ENCODE measurements around the gene LRRTM4.

Gene LRRTM4

GRCh38 chr2:77336013-77336412 lies 186.2 kb downstream of the LRRTM4 start:
- Histone ChIP-seq H3K9me3 (ENCODE audit: control insufficient read depth, low read length) (no peaks in the 10 kb centered on the region), H3K4me1 (ENCODE audit: control insufficient read depth, insufficient read depth, low read length) (no peaks in the 10 kb centered on the region), H3K27ac (ENCODE audit: insufficient read depth, low read depth, low read length, poor library complexity, severe bottlenecking) (no peak overlapping the region), H3K27me3 (ENCODE audit: control insufficient read depth, insufficient read depth, low read length, poor library complexity, severe bottlenecking) (no peaks in the 10 kb centered on the region), H3K36me3 (ENCODE audit: control insufficient read depth, insufficient read depth, low read length) (no peaks in the 10 kb centered on the region), H3K4me3 (ENCODE audit: insufficient read depth, low read depth, low read length) (no peak overlapping the region)

GRCh38 chr2:77328134-77328931 lies 193.8 kb downstream of the LRRTM4 start:
- no peaks in the 10 kb centered on the region for H3K27me3 ChIP-seq (ENCODE audit: control insufficient read depth, insufficient read depth, low read length, poor library complexity, severe bottlenecking)
- H3K27ac ChIP-seq (ENCODE audit: insufficient read depth, low read depth, low read length, poor library complexity, severe bottlenecking): no peak overlapping the region
- H3K36me3 ChIP-seq (ENCODE audit: control insufficient read depth, insufficient read depth, low read length): no peaks in the 10 kb centered on the region
- H3K4me3 ChIP-seq (ENCODE audit: insufficient read depth, low read depth, low read length): no peak overlapping the region
- H3K9me3 ChIP-seq (ENCODE audit: control insufficient read depth, low read length): no peaks in the 10 kb centered on the region
- WGBS, 2 experiments: 73 to 75% methylated on average over 5 of the region's 5 CpGs
- peaks cover 6% of the 10 kb centered on the region for H3K4me1 ChIP-seq (ENCODE audit: control insufficient read depth, insufficient read depth, low read length)

- H3K36me3 ChIP-seq (ENCODE audit: control insufficient read depth, insufficient read depth, low read length): no peaks in the 10 kb centered on the region
- H3K4me3 ChIP-seq (ENCODE audit: insufficient read depth, low read depth, low read length): no peak overlapping the region
- no peaks in the 10 kb centered on the region for H3K9me3 ChIP-seq (ENCODE audit: control insufficient read depth, low read length)
- peaks cover 6% of the 10 kb centered on the region for H3K4me1 ChIP-seq (ENCODE audit: control insufficient read depth, insufficient read depth, low read length)
- H3K27ac ChIP-seq (ENCODE audit: insufficient read depth, low read depth, low read length, poor library complexity, severe bottlenecking): no peak overlapping the region
- H3K27me3 ChIP-seq (ENCODE audit: control insufficient read depth, insufficient read depth, low read length, poor library complexity, severe bottlenecking): no peaks in the 10 kb centered on the region
- 94 to 98% methylated on average over 2 to 3 of the region's 3 CpGs for WGBS, 2 experiments
These were observed 196.8 kb downstream of the LRRTM4 start for GRCh38 chr2:77325395-77325794.

GRCh38 chr2:77322431-77322830 lies 199.7 kb downstream of the LRRTM4 start:
- Histone ChIP-seq H3K36me3 (ENCODE audit: control insufficient read depth, insufficient read depth, low read length) (no peaks in the 10 kb centered on the region), H3K27me3 (ENCODE audit: control insufficient read depth, insufficient read depth, low read length, poor library complexity, severe bottlenecking) (no peaks in the 10 kb centered on the region), H3K4me3 (ENCODE audit: insufficient read depth, low read depth, low read length) (no peak overlapping the region), H3K4me1 (ENCODE audit: control insufficient read depth, insufficient read depth, low read length) (no peaks in the 10 kb centered on the region), H3K9me3 (ENCODE audit: control insufficient read depth, low read length) (no peaks in the 10 kb centered on the region), H3K27ac (ENCODE audit: insufficient read depth, low read depth, low read length, poor library complexity, severe bottlenecking) (no peak overlapping the region)
- 89 to 100% methylated on average over 1 to 2 of the region's 3 CpGs for WGBS, 2 experiments

GRCh38 chr2:77314721-77315120 lies 207.5 kb downstream of the LRRTM4 start:
- no peaks in the 10 kb centered on the region for H3K27me3 ChIP-seq (ENCODE audit: control insufficient read depth, insufficient read depth, low read length, poor library complexity, severe bottlenecking)
- no peaks in the 10 kb centered on the region for H3K9me3 ChIP-seq (ENCODE audit: control insufficient read depth, low read length)
- H3K27ac ChIP-seq (ENCODE audit: insufficient read depth, low read depth, low read length, poor library complexity, severe bottlenecking): no peak overlapping the region
- no peak overlapping the region for H3K4me3 ChIP-seq (ENCODE audit: insufficient read depth, low read depth, low read length)
- H3K36me3 ChIP-seq (ENCODE audit: control insufficient read depth, insufficient read depth, low read length): no peaks in the 10 kb centered on the region
- no peaks in the 10 kb centered on the region for H3K4me1 ChIP-seq (ENCODE audit: control insufficient read depth, insufficient read depth, low read length)
- WGBS, 2 experiments: 90 to 93% methylated on average over 4 of the region's 5 CpGs

- Histone ChIP-seq H3K36me3 (ENCODE audit: control insufficient read depth, insufficient read depth, low read length) (no peaks in the 10 kb centered on the region), H3K27me3 (ENCODE audit: control insufficient read depth, insufficient read depth, low read length, poor library complexity, severe bottlenecking) (no peaks in the 10 kb centered on the region), H3K9me3 (ENCODE audit: control insufficient read depth, low read length) (no peaks in the 10 kb centered on the region), H3K4me1 (ENCODE audit: control insufficient read depth, insufficient read depth, low read length) (no peaks in the 10 kb centered on the region), H3K4me3 (ENCODE audit: insufficient read depth, low read depth, low read length) (no peak overlapping the region), H3K27ac (ENCODE audit: insufficient read depth, low read depth, low read length, poor library complexity, severe bottlenecking) (no peak overlapping the region)
- 89% methylated on average over 3 of the region's 3 CpGs for WGBS, 2 experiments
These were observed 211.8 kb downstream of the LRRTM4 start for GRCh38 chr2:77310416-77310815.

- no peak overlapping the region for H3K27ac ChIP-seq (ENCODE audit: insufficient read depth, low read depth, low read length, poor library complexity, severe bottlenecking)
- H3K9me3 ChIP-seq (ENCODE audit: control insufficient read depth, low read length): no peaks in the 10 kb centered on the region
- no peaks in the 10 kb centered on the region for H3K4me1 ChIP-seq (ENCODE audit: control insufficient read depth, insufficient read depth, low read length)
- H3K36me3 ChIP-seq (ENCODE audit: control insufficient read depth, insufficient read depth, low read length): no peaks in the 10 kb centered on the region
- 71% methylated on average over 1 of the region's 2 CpGs; no CpG with 5 or more reads in 1 of the 2 experiments for WGBS, 2 experiments
- no peak overlapping the region for H3K4me3 ChIP-seq (ENCODE audit: insufficient read depth, low read depth, low read length)
- no peaks in the 10 kb centered on the region for H3K27me3 ChIP-seq (ENCODE audit: control insufficient read depth, insufficient read depth, low read length, poor library complexity, severe bottlenecking)
These were observed 212.5 kb downstream of the LRRTM4 start for GRCh38 chr2:77309725-77310124.

GRCh38 chr2:77301441-77301840 lies 220.7 kb downstream of the LRRTM4 start:
- Histone ChIP-seq H3K9me3 (ENCODE audit: control insufficient read depth, low read length) (no peaks in the 10 kb centered on the region), H3K27me3 (ENCODE audit: control insufficient read depth, insufficient read depth, low read length, poor library complexity, severe bottlenecking) (no peaks in the 10 kb centered on the region), H3K4me3 (ENCODE audit: insufficient read depth, low read depth, low read length) (no peak overlapping the region), H3K36me3 (ENCODE audit: control insufficient read depth, insufficient read depth, low read length) (no peaks in the 10 kb centered on the region), H3K4me1 (ENCODE audit: control insufficient read depth, insufficient read depth, low read length) (no peaks in the 10 kb centered on the region), H3K27ac (ENCODE audit: insufficient read depth, low read depth, low read length, poor library complexity, severe bottlenecking) (no peak overlapping the region)
- 86 to 100% methylated on average over 1 of the region's 1 CpG for WGBS, 2 experiments

GRCh38 chr2:77296791-77297190 lies 225.4 kb downstream of the LRRTM4 start:
- Histone ChIP-seq H3K4me3 (ENCODE audit: insufficient read depth, low read depth, low read length) (no peak overlapping the region), H3K27me3 (ENCODE audit: control insufficient read depth, insufficient read depth, low read length, poor library complexity, severe bottlenecking) (no peaks in the 10 kb centered on the region), H3K27ac (ENCODE audit: insufficient read depth, low read depth, low read length, poor library complexity, severe bottlenecking) (no peak overlapping the region), H3K9me3 (ENCODE audit: control insufficient read depth, low read length) (no peaks in the 10 kb centered on the region), H3K36me3 (ENCODE audit: control insufficient read depth, insufficient read depth, low read length) (no peaks in the 10 kb centered on the region), H3K4me1 (ENCODE audit: control insufficient read depth, insufficient read depth, low read length) (no peaks in the 10 kb centered on the region)
- 65 to 83% methylated on average over 4 to 5 of the region's 5 CpGs for WGBS, 2 experiments

- Histone ChIP-seq H3K9me3 (ENCODE audit: control insufficient read depth, low read length) (no peaks in the 10 kb centered on the region), H3K4me1 (ENCODE audit: control insufficient read depth, insufficient read depth, low read length) (no peaks in the 10 kb centered on the region), H3K4me3 (ENCODE audit: insufficient read depth, low read depth, low read length) (no peak overlapping the region), H3K27me3 (ENCODE audit: control insufficient read depth, insufficient read depth, low read length, poor library complexity, severe bottlenecking) (no peaks in the 10 kb centered on the region), H3K27ac (ENCODE audit: insufficient read depth, low read depth, low read length, poor library complexity, severe bottlenecking) (no peak overlapping the region), H3K36me3 (ENCODE audit: control insufficient read depth, insufficient read depth, low read length) (no peaks in the 10 kb centered on the region)
- 100% methylated on average over 1 of the region's 2 CpGs for WGBS, 2 experiments
These were observed 227.7 kb downstream of the LRRTM4 start for GRCh38 chr2:77294474-77294873.

Data from ectodermal cell (in vitro differentiated cells).